A549 treated with DMSO at 1 μM for 4 hours (cell line): Measurements from ENCODE around the gene CPT2. TPM values are rescaled to one million over a fixed set of nuclear protein-coding genes. Genes with fewer than 3 reads are reported as not detected.

Experiments used
- total RNA-seq: library from RNA; stranded (reverse); fragments of 200-300 nt; extraction: Qiagen RNA extraction; gene quantifications from 5 replicates; pipeline ENCODE4 v1.2.3, GENCODE V29; 2022; ENCODE audit warnings: low read depth

Gene CPT2
- total RNA-seq: 8.2 to 10.2 TPM (median 8.8 TPM) in 5 replicates

GRCh38 chr1:53196485-53197290 lies at the start of gene CPT2:
CPT2 (plus strand) TSS chr1:53196824; CDS start chr1:53196944, 120 bp downstream.

GRCh38 chr1:53220171-53220961 lies 23.7 kb downstream of the CPT2 start, which contains the start of gene CZIB:
CZIB (minus strand) TSS chr1:53220634; CDS start chr1:53220575, 59 bp downstream.

DNA sequence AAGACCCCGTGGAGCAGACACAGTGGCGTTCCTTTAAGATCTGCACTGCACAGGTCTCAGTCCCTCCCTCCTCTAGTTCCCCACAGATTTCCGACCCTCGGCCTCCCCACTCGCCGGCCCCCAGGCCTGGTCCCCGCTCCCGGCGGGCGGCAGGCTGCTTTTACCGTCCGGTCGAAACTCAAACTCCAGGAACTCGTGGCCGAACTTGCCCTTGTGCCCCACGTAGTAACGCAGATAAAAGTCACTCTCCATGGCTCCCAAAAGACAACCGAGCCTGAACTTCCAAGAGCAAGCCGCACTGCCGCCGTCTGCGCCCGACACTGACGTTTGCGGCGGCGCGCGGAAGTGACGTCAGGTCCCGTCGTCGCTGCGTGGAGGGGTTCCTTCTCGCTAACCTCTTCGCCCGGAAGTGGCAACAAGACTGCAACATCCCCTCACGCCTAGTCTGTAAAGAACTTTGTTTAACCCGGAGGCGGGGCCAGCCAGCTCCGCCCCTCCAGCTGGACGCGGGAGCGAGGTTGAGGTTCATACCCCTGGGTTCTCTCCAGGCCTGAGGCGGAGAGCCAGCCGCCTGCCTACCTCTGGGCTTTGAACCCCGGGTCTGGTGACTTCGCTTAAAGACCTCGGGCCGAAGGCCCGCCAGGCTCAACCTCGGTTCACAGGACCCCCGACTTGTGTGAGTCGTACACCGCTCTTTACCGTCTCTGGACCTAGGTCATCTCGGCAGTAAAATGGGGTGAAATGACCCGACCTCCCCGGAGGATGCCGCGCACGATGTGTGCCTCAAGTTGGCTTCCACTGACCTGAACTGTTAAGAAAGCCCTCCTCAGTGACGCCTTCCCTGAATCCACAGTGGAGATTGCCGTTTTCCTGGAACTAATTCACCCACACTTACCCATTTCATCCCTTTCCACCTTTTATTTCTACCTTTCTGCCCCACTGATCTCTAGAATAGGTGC lies 41.9 kb downstream of the CPT2 start, which contains the start of gene MAGOH:
Gene MAGOH (minus strand): TSS at position 322 of the 959 bp plus-strand sequence. CDS start 70 bp downstream, at position 252.

Other genes with a start within 250 kb of the CPT2 start
- gene PODN, start 134.6 kb upstream of the CPT2 start, total RNA-seq: 0.09 TPM in 1 of 5 replicates, not detected in the others
- 0.04 TPM in 1 of 5 replicates, not detected in the others for gene SLC1A7, start 54.2 kb upstream of the CPT2 start, total RNA-seq
- 29.3 to 32.1 TPM (median 30.5 TPM) in 5 replicates for gene CZIB, start 23.8 kb downstream of the CPT2 start, total RNA-seq
- 62.9 to 90.0 TPM (median 67.4 TPM) in 5 replicates for gene MAGOH, start 41.7 kb downstream of the CPT2 start, total RNA-seq
- 43.8 to 54.8 TPM (median 52.5 TPM) in 5 replicates for gene LRP8, start 131.2 kb downstream of the CPT2 start, total RNA-seq